GM19351 (cell line): ENCODE measurements around the gene MESP2.
A peak's percentile ranks its signal among the peaks of the same experiment; 100 is the strongest.

Experiments used
- ATAC-seq: cut with Tn5 transposase; IDR thresholded peaks from one replicate; pipeline ENCODE4 v1.9.1; 2021; ENCODE audit warnings: mild to moderate bottlenecking, moderate library complexity; ENCODE audit not compliant: unreplicated experiment

MESP2 gene

GRCh38 chr15:89754361-89755154, 21.6 kb upstream of the MESP2 start:
- ATAC-seq = no peak

DNA sequence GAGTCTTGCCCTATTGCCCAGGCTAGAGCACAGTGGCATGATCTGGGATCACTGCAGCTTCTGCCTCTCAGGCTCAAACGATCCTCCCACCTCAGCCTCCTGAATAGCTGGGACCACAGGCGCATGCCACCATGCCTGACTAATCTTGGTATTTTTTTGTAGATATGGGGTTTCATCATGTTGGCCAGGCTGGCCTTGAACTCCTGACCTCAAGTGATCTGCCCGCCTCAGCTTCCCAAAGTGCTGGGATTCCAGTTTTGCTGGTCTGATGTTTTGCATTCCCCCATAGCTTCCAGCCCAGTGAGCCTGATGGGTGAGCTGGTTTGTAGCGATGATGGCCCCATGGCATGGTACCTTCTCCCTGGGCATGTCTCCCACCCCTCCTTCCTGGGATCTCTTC, 20.4 kb upstream of the MESP2 start:
- no peak for ATAC-seq

- no peak for ATAC-seq
Measured at GRCh38 chr15:89756897-89757296, 19.2 kb upstream of the MESP2 start.

- ATAC-seq = no peak
Measured at GRCh38 chr15:89758283-89758682, 17.8 kb upstream of the MESP2 start.

DNA sequence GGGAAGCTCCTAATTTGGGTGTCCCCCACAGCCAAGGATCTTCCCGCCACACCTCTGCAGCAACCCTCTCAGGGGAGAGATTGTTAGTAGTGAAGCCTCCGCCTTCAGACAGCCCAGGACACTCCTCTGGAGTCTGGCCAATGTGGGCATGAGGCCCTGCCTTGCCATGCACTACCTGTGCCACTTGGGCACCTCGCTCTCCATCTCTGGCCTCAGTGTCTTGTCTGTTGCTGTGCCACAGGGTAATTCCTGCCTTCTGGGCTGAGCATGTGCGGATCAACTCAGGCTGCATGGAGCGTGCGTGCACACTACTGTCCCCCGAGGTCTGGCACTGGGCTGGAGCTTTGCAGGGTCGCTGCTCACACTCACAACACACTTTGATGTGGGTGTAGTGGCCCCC, 17.2 kb upstream of the MESP2 start:
- ATAC-seq = no peak

DNA sequence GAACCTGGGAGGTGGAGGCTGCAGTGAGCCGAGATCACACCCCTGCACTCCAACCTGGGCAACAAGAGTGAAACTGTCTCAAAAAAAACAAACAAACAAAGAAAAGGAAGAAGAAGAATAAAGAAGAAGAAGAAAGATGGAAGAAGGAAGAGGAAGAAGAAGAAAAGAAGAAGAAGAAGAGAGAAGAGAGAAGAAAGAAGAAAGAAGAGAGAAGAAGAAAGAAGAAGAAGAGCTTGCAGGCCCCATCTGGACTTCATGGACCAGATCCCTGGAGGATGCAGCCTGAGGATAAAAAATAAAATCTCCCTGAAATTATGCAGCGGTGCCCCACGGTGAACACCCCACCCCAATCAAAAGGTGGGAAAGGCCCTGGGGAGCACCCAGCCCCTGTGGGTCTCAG, 16.3 kb upstream of the MESP2 start:
- ATAC-seq = no peak

DNA sequence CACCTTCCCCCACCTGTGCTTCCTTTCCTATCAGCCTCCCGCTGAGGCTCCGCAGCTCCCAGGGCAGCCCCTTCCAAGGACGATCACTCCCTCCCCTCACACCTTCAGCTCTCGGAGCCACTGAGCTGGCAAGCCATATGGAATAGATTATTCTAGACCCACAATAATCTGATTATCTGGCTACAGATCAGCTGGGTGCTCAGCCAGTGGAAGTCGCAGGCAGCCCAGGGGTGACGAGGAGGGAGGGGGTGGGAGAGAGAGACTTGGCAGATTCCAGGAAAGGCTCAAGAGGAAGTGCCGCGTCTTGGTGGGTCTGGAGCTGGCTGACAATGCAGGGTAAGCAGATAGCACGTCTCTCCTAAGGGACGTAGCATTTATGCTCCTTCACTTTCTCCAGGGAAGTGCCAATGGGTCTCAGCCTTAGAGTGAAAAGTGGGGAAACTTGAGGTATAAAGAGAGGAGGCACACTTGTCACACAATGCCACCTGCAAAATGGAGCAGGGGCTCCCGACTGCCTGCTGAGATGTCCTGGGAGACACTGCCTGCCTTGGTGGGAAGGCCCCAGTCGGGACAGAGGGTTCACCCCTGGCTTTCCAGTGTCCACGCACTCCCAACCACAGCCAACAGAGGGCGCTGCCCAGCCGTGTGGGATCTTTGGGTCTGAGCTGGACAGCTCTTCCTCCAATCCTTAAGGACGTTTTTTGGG, 15.7 kb upstream of the MESP2 start:
- ATAC-seq = peak; percentile 55

DNA sequence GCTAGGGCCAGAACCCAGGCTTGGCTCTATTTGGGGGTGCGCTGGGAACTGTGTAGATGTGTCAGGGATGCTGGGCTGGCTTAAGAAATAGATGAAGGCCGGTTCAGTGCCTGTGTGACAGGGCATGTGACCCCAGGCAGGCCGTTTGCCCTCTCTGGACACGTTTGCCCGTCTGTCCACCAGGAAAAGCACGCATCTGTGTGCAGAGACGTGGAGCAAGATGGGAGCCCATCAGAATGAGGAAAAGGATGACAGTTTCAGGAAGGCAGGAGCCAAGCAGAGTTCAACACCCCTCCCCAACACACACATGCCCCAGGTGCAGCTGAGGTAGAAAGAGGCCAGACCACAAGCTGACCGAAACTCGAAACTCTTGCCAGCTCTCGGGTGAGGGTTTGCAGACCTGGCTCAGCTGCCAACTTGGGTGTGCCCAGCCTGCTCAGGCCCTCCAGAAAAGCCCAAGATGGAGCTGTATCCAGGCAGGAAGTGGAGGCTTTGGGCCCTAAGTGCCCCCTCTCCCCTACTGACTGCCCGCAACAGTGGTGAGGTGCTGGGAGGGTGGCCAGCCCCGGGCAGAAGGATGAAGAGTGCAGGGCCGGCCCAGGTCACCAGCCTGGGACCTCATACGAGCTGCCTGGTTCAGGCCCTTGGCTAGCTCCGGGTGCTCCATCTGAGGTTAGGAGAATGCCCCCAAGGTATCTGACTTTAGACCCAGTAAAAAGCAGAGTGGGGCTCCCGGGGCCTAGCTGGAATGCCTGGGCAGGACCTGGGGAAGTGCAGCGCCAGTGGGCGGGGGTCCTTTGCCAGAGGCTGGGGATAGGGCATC, 14.9 kb upstream of the MESP2 start:
- ATAC-seq = peak; percentile 31

DNA sequence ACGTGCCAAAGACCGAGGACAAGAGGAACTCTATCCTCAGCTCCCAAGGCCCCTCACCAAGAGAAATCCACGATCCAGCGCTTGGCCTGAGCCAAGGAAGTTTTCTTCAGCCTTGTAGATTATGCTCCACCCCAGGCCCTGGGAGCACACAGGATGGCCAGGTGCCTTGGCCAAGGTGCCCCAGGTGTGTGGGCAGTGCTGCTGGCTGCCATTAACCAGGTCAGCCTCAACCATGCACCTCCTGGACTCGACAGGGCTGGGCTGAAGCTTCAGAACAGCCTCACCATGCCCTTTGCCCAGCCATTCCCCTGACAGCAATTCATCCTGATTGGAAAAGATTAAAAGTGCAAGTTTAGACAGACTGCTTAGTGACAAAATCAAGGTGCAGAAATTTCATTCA, 14.2 kb upstream of the MESP2 start:
- ATAC-seq = no peak

DNA sequence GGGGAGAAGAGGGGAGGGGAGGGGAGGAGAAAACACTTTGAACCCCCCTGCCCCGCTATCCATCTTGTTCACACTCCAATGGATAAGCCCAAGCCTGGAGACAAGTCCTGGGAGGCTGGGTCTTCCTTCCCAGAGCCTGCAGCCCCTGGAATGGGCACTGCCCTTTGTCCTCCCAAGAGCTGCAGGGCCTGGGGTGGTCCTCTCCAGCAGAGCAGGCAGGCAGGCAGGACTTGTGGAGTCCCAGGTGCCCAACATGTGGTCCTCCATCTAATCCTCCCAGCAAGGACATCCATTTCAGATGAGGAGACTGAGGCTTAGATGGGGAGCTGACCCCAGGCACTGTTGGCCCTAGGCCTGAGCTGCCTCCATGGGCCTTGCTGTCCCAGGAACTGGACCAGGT, 10.4 kb upstream of the MESP2 start:
- ATAC-seq = no peak

- ATAC-seq = no peak
Measured at GRCh38 chr15:89766357-89767311, 9.5 kb upstream of the MESP2 start.

DNA sequence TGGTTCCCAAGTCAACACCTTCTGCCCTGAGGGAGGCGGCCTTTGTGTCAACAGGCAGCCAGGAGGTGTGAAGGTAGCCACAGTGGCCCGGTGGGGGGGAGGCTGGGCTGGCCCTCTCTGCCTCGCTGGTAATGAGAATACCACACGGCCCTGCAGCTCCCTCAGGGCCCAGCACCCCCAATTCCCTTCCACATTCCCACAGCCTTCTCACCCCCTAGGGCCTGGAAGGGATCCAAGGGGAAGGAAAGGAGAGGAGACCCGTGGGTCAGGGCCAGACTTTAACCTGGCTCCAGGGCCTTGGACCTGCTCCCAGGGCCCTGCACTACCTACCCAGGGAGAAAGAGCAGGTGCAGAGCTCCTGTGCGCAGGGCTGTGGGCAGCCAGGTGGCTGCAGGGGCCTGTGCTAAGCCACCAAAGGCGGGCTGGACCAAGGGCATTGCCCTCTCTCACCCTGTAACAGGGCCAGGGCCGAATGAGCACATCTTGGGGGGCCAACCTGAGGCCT, 8.7 kb upstream of the MESP2 start:
- ATAC-seq = no peak

DNA sequence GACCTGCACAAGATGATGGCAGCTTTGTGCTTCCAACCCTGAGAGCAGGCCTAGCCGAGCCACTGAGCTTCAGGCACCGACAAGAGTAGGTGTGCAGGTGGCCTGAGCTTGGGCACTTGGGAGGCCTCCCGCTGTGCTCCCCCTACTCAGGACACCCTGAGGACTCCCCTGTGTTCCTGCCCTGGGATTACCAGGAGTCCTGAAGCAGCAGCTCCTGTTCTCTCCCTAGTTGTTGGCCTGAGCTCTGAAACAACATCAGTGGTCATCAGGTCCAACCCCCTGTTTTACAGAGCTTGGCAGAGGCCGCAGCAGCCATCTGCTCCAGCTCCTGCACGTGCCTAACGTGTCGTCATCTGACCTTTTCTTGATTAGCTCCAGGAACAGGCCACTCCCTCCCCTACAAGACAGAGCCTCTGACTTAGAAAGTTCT, 8.0 kb upstream of the MESP2 start:
- no peak for ATAC-seq

DNA sequence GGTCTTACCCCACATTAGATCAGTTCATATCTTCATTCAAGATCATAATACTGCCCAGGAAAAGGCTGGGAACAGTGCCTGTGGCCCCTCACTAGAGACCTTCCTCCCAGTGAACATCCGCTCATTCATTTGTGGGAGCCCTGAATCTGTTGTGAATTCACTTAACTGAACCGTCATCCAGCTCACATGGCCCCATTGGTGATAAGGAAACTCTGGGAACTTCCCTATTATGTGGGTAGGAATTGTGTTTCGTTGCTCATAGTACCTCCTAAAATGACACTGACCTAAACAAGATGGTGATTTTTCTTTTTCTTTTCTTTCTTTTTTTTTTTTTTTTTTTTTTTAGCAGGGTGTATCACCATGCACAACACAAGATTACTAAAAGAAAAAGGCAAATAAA, 6.8 kb upstream of the MESP2 start:
- ATAC-seq = no peak

- ATAC-seq = no peak
Measured at GRCh38 chr15:89770041-89770440, 6.1 kb upstream of the MESP2 start.

DNA sequence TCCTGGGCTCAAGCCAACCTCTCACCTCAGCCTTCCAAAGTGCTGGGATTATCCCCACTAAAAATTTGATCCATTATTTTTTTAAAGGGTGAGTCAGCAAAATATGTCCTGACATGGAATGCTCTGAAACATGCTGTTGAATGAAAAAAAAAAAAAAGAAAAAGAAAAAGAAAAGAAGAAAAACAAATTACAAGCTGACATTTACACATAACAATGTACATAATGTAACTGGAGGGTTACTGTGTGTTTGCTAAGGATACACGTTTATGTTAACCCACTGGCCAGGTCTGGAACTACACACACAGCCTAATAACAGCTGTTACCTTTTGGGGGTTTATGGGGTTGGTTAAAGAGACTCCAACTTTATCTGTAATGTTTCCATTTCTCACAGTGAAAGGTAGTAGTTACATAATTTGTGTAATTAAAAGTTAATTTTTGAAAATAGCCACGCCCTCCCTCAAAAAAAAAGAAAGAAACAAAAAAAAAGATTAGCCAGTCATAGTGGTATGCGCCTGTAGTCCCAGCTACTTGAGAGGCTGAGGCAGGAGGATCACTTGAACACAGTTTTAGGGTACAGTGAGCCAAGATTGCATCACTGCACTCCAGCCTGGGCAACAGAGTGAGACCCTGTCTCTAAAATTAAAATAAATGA, 3.1 kb upstream of the MESP2 start:
- ATAC-seq = peak; percentile 52

DNA sequence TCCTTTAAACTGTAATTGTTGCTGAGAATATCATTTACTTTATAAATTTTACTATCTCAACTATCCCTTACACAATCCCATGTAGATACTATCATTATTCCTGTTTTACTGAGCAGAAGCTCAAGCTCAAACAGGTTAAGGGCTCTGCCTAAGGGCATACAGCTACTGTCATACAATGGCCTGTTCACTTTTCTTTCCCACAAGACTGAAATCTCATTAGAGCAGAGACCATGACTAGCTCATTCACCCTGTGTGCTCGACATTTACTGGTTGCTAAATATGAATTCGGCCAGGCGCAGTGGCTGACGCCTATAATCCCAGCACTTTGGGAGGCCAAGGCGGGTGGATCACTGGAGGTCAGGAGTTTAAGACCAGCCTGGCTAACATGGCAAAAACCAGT, 1.6 kb upstream of the MESP2 start:
- no peak for ATAC-seq

DNA sequence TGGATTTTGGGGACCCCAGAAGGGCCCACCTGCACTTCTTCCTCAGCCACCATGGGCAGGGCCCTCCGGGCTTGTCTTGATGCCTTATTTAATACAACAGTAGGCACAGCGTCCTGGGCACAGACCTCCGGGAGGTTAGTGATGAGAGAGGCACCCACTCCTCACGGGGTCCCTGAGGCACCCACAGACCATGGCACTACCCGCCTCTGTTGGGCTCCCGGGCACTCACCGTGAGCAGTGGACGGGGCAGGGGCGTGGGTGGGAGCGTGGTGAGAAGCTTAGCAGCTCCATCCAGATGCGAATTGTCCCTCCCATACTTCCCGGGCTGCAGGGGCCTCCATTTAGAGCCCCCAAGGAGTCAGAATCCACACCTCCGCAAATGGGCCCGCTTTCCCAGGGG, 317 bp upstream of the MESP2 start:
- no peak for ATAC-seq

GRCh38 chr15:89777073-89777751, 1.1 kb downstream of the MESP2 start:
- ATAC-seq = no peak
